ENCODE results near the gene PHACTR1.

PHACTR1 gene

GRCh38 chr6:13005994-13006393 is 289.4 kb downstream of the PHACTR1 start:
- H3K4me1 ChIP-seq (ENCODE audit: control insufficient read depth in 1 of 2, insufficient read depth in 1 of 2, low read depth in 1 of 2, low read length in 1 of 2): peaks cover 0 to 8% of the 10 kb centered on the region in 2 experiments
- H3K4me3 ChIP-seq (ENCODE audit: low read depth in 1 of 2, low read length in 1 of 2): no peak overlapping the region
- no peaks in the 10 kb centered on the region for H3K9me3 ChIP-seq
- TF ChIP-seq, protein P1, sequence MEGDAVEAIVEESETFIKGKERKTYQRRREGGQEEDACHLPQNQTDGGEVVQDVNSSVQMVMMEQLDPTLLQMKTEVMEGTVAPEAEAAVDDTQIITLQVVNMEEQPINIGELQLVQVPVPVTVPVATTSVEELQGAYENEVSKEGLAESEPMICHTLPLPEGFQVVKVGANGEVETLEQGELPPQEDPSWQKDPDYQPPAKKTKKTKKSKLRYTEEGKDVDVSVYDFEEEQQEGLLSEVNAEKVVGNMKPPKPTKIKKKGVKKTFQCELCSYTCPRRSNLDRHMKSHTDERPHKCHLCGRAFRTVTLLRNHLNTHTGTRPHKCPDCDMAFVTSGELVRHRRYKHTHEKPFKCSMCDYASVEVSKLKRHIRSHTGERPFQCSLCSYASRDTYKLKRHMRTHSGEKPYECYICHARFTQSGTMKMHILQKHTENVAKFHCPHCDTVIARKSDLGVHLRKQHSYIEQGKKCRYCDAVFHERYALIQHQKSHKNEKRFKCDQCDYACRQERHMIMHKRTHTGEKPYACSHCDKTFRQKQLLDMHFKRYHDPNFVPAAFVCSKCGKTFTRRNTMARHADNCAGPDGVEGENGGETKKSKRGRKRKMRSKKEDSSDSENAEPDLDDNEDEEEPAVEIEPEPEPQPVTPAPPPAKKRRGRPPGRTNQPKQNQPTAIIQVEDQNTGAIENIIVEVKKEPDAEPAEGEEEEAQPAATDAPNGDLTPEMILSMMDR (IDR thresholded peaks at IDR 0.05): no peak
- no peaks in the 10 kb centered on the region for H3K27me3 ChIP-seq
- H3K27ac ChIP-seq: no peak overlapping the region
- H3K36me3 ChIP-seq: no peaks in the 10 kb centered on the region

DNA sequence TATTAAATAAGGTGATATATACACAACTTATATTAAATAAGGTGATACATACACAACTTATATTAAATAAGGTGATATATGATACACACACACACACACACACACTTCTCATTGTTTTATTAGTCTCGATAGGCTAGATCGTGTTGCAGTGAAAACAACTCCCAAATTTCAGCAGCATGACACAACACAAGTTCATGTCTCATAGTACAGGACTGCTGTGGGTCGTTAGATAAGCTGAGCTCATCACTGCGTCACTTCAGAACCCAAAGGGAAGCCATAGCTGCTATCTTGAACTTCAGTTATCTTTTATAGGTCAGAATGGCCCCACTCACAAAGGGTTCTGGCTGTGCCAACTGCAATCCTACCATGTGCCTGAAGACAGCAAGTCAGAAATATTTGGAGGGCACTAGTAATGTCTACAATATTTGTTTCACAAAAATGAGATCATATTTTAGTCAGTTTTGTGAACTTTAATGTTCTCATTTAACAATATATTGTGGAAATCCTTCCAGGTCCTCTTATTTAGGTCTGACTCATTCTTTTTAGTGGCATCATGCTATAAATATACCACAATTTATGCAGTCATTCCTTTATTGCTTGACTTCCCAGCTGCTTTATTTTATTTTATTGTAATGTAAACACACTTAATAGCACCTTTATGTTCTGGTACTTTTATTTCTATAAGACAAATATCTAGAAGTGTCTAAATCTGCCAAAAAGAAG is 290.2 kb downstream of the PHACTR1 start:
- H3K4me3 ChIP-seq (ENCODE audit: low read depth in 1 of 2, low read length in 1 of 2): no peak overlapping the region
- TF ChIP-seq, protein P1 (IDR thresholded peaks at IDR 0.05): no peak
- peaks cover 5 to 15% of the 10 kb centered on the region in 2 experiments for H3K4me1 ChIP-seq (ENCODE audit: control insufficient read depth in 1 of 2, insufficient read depth in 1 of 2, low read depth in 1 of 2, low read length in 1 of 2)
- H3K27me3 ChIP-seq: no peaks in the 10 kb centered on the region
- H3K36me3 ChIP-seq: no peaks in the 10 kb centered on the region
- H3K27ac ChIP-seq: no peak overlapping the region
- no peaks in the 10 kb centered on the region for H3K9me3 ChIP-seq

GRCh38 chr6:13007744-13008143 is 291.2 kb downstream of the PHACTR1 start:
- H3K36me3 ChIP-seq: no peaks in the 10 kb centered on the region

DNA sequence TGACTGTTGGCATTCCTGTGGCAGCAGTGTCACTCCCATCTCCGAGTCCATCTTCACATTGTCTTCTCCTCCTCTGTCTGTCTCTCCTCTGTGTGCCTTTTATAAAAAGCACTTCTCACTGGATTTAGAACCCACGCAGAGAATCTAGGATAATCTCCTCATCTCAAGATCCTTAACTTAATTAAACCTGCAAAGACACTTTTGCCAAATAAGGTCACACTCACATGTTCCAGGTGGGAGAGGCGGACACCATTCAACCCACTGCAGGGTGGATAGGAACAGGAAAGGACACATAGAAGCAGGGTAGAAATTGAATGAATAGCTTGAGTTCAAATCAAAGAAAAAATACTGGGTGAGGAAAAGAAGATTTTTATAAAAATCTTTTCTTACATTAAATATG is 292.5 kb downstream of the PHACTR1 start:
- Histone ChIP-seq H3K4me3 (ENCODE audit: low read depth in 1 of 2, low read length in 1 of 2) (no peak overlapping the region), H3K9me3 (no peaks in the 10 kb centered on the region), H3K27ac (no peak overlapping the region), H3K4me1 (ENCODE audit: control insufficient read depth in 1 of 2, insufficient read depth in 1 of 2, low read depth in 1 of 2, low read length in 1 of 2) (peaks cover 26 to 36% of the 10 kb centered on the region in 2 experiments), H3K27me3 (peaks cover 18% of the 10 kb centered on the region), H3K36me3 (no peaks in the 10 kb centered on the region)
- TF ChIP-seq, protein P1 (IDR thresholded peaks at IDR 0.05): no peak

More at GRCh38 chr6:13007744-13008143, 291.2 kb downstream of the PHACTR1 start:
- TF ChIP-seq, protein P1 (IDR thresholded peaks at IDR 0.05): no peak
- H3K9me3 ChIP-seq: no peaks in the 10 kb centered on the region
- H3K27ac ChIP-seq: no peak overlapping the region
- H3K4me1 ChIP-seq (ENCODE audit: control insufficient read depth in 1 of 2, insufficient read depth in 1 of 2, low read depth in 1 of 2, low read length in 1 of 2): peaks cover 15 to 25% of the 10 kb centered on the region in 2 experiments
- H3K4me3 ChIP-seq (ENCODE audit: low read depth in 1 of 2, low read length in 1 of 2): no peak overlapping the region
- H3K27me3 ChIP-seq: peaks cover 5% of the 10 kb centered on the region

DNA sequence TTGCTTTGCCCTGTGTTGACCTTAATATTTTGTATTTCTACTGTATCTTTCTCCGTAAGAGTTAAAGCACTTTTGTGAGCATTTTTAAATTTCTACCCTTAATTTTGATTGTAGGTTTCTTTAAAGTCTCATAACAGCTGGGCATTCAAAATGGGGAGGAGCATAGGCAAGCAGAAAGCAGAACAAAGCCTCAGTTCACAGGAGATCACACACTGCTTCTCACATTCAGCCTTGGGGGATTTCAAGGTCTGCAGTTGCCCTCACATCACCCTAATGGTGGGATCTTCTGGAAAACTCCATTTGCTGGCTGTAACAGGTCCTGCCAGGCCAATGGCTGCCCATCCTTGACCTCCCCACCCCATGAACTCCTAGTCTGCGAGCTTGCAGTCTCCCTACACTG is 292.9 kb downstream of the PHACTR1 start:
- peaks cover 28 to 37% of the 10 kb centered on the region in 2 experiments for H3K4me1 ChIP-seq (ENCODE audit: control insufficient read depth in 1 of 2, insufficient read depth in 1 of 2, low read depth in 1 of 2, low read length in 1 of 2)
- H3K9me3 ChIP-seq: no peaks in the 10 kb centered on the region
- TF ChIP-seq, protein P1 (IDR thresholded peaks at IDR 0.05): no peak
- no peak overlapping the region for H3K27ac ChIP-seq
- H3K36me3 ChIP-seq: no peaks in the 10 kb centered on the region
- no peak overlapping the region for H3K4me3 ChIP-seq (ENCODE audit: low read depth in 1 of 2, low read length in 1 of 2)
- H3K27me3 ChIP-seq: peaks cover 23% of the 10 kb centered on the region
